Fibroblast of lung (primary cell): ENCODE data around the gene MCOLN1.

Source experiments
- CTCF ChIP-seq, 2 donors: IDR thresholded peaks in 1 of 2; conservative IDR thresholded peaks in 1 of 2; 1 replicate in 1 of 2; 2 replicates in 1 of 2; pipeline ENCODE4 v1.5.1; 2011 to 2012; ENCODE audit warnings: low read length in 2 of 2, control low read depth in 1 of 2, inconsistent platforms in 1 of 2, low read depth in 1 of 2, mild to moderate bottlenecking in 1 of 2
- EZH2 ChIP-seq: IDR thresholded peaks from 2 replicates; pipeline ENCODE4 v1.5.1; 2012; ENCODE audit warnings: low read length, control low read depth, mild to moderate bottlenecking; ENCODE audit errors: missing control alignments

GRCh38 chr19:7522923-7523667 is 671 bp downstream of the MCOLN1 start:
- TF ChIP-seq CTCF (conservative IDR thresholded peaks at IDR 0.05 in 1 of 2, IDR thresholded peaks at IDR 0.05 in 1 of 2; ENCODE audit: low read depth in 1 of 2, low read length in 2 of 2) (no peak), EZH2 (no peak)
